K562 (cell line): ENCODE data around the gene SLC23A2. TPM values are rescaled to one million over a fixed set of nuclear protein-coding genes. Genes with fewer than 3 reads are reported as not detected.

ENCODE experiments used
- ATAC-seq: fragments of 200-7000 bp; cut with Tn5 transposase; 3 replicates; pipeline ENCODE4 v1.9.1; 2020; ENCODE audit warnings: moderate library complexity
- BruUV-seq: library from RNA; stranded (reverse); fragments of 400-500 nt; replicated peaks from 2 replicates; lab custom pipeline; 2021; lab: Mats Ljungman, UMichigan
- CTCF ChIA-PET: fragments of 300-600 bp; formaldehyde crosslinking; extraction: SDS; loops from one replicate; lab custom pipeline; 2021; ENCODE audit warnings: low intra/inter-chr PET ratio; lab: Yijun Ruan, JAX
- POLR2A ChIA-PET: fragments of 300-600, 350-650 bp; sonication (Branson Sonifier 250); formaldehyde crosslinking; extraction: SDS; loops from one replicate; lab custom pipeline; 2021; ENCODE audit warnings: antibody characterized with exemption, inconsistent platforms; lab: Yijun Ruan, JAX
- DNase-seq, 4 experiments: peaks; one replicate each; pipeline versions ENCODE4 v3.0.0 to v3.0.0-alpha.2; 2011 to 2018; ENCODE audit warnings: low spot score in 3 of 4, mixed read lengths in 3 of 4; ENCODE audit errors: extremely low read depth in 1 of 4
- FAIRE-seq: peaks from 2 replicates; lab custom pipeline; 2011; peaks lifted over from hg19 to GRCh38; lab: Jason Lieb, UNC
- H2AFZ ChIP-seq: 2 replicates; pipeline ENCODE4 v1.6.0; 2011; ENCODE audit warnings: low read depth, low read length, control low read depth, inconsistent platforms
- H3K27ac ChIP-seq: fragments of 200-600 bp; 3 replicates; pipeline ENCODE4 v1.8.0; 2011; ENCODE audit warnings: low read depth, mild to moderate bottlenecking, control low read depth, inconsistent platforms, low read length, moderate library complexity, mixed read lengths; ENCODE audit errors: extremely low read depth
- H3K27me3 ChIP-seq, 2 experiments: fragments of 300-600 bp in 1 of 2; 2 replicates in 1 of 2; 3 replicates in 1 of 2; pipeline versions ENCODE4 v1.6.0 to v1.8.0; 2011; ENCODE audit warnings: inconsistent platforms in 2 of 2, low read length in 2 of 2, mild to moderate bottlenecking in 1 of 2, mixed read lengths in 1 of 2, moderate library complexity in 1 of 2; ENCODE audit not compliant: control insufficient read depth in 2 of 2, insufficient read depth in 2 of 2
- H3K36me3 ChIP-seq: fragments of 300-600 bp; 3 replicates; pipeline ENCODE4 v1.8.0; 2011; ENCODE audit warnings: mild to moderate bottlenecking, low read length, inconsistent platforms; ENCODE audit not compliant: control insufficient read depth, insufficient read depth
- H3K4me1 ChIP-seq, 2 experiments: fragments of 200-600 bp in 1 of 2; replicated peaks in 1 of 2; 2 replicates in 1 of 2; 3 replicates in 1 of 2; pipeline versions ENCODE4 v1.5.1 to v1.8.0; 2011; ENCODE audit warnings: inconsistent platforms in 2 of 2, low read length in 2 of 2, mild to moderate bottlenecking in 1 of 2, mixed read lengths in 1 of 2, moderate library complexity in 1 of 2; ENCODE audit not compliant: control insufficient read depth in 2 of 2, insufficient read depth in 2 of 2
- H3K4me2 ChIP-seq: 2 replicates; pipeline ENCODE4 v1.6.1; 2011; ENCODE audit warnings: low read length, control low read depth, inconsistent platforms, mixed read lengths; ENCODE audit not compliant: insufficient read depth
- H3K4me3 ChIP-seq: fragments of 200-600 bp; sonication (generic), shearing (Covaris generic); 2 replicates; pipeline ENCODE4 v1.5.1; 2016; ENCODE audit warnings: control low read depth, inconsistent platforms
- H3K79me2 ChIP-seq: fragments of 200-600 bp; 3 replicates; pipeline ENCODE4 v1.8.0; 2011; ENCODE audit warnings: low read length, inconsistent platforms; ENCODE audit not compliant: control insufficient read depth, insufficient read depth
- H3K9ac ChIP-seq, 2 experiments: 2 replicates each; pipeline versions ENCODE4 v1.6.0 to v1.6.1; 2011; ENCODE audit warnings: low read depth in 2 of 2, low read length in 2 of 2, control low read depth in 1 of 2, inconsistent platforms in 1 of 2, mild to moderate bottlenecking in 1 of 2, mixed read lengths in 1 of 2; ENCODE audit not compliant: insufficient read depth in 1 of 2
- H3K9me1 ChIP-seq: one replicate; pipeline ENCODE4 v1.6.0; 2011; ENCODE audit warnings: inconsistent platforms, mild to moderate bottlenecking, low read length, moderate library complexity; ENCODE audit not compliant: control insufficient read depth, insufficient read depth
- H3K9me3 ChIP-seq: replicated peaks from 2 replicates; pipeline ENCODE4 v1.5.1; 2011; ENCODE audit warnings: low read depth, low read length, inconsistent platforms; ENCODE audit not compliant: control insufficient read depth, insufficient read depth
- H4K20me1 ChIP-seq: replicated peaks from 2 replicates; pipeline ENCODE4 v1.6.1; 2011; ENCODE audit warnings: low read length, inconsistent platforms, mixed read lengths; ENCODE audit not compliant: control insufficient read depth, insufficient read depth
- ARNT ChIP-seq, 2 experiments: fragments of 450-650 bp; IDR thresholded peaks; 2 replicates each; pipeline ENCODE4 v1.6.1; 2016; ENCODE audit warnings: mild to moderate bottlenecking in 1 of 2
- CBX5 ChIP-seq: IDR thresholded peaks from 2 replicates; pipeline ENCODE4 v1.6.1; 2014; ENCODE audit warnings: low read depth, borderline replicate concordance
- CEBPZ ChIP-seq: fragments of 150-350 bp; IDR thresholded peaks from 2 replicates; pipeline ENCODE4 v1.6.1; 2014; ENCODE audit warnings: low read depth, mild to moderate bottlenecking, low read length, borderline replicate concordance
- JUN ChIP-seq, 2 experiments: sonication (generic) in 1 of 2; formaldehyde crosslinking in 1 of 2; IDR thresholded peaks; 2 replicates each; pipeline versions ENCODE4 v1.6.1 to v1.8.0; 2012 to 2022; ENCODE audit warnings: borderline replicate concordance in 2 of 2, mild to moderate bottlenecking in 2 of 2, improper control_type of control experiment in 1 of 2, low read depth in 1 of 2, low read length in 1 of 2, missing genetic modification reagents in 1 of 2
- KAT7 ChIP-seq: sonication (generic); formaldehyde crosslinking; IDR thresholded peaks from 2 replicates; pipeline ENCODE4 v1.8.0; 2022; ENCODE audit warnings: missing genetic modification reagents, mild to moderate bottlenecking, borderline replicate concordance
- MEF2D ChIP-seq: conservative IDR thresholded peaks from 2 replicates; pipeline ENCODE4 v1.6.1; 2016; ENCODE audit warnings: low read depth, missing genetic modification characterization, missing compliant biosample characterization
- MTF1 ChIP-seq: fragments of 250-450 bp; sonication (Bioruptor Pico); IDR thresholded peaks from 2 replicates; pipeline ENCODE4 v1.9.0; 2021; ENCODE audit warnings: moderate library complexity, mild to moderate bottlenecking, inconsistent platforms, borderline replicate concordance
- PREB ChIP-seq: sonication (generic); formaldehyde crosslinking; IDR thresholded peaks from 2 replicates; pipeline ENCODE4 v1.8.1; 2023; ENCODE audit warnings: mild to moderate bottlenecking, missing genetic modification reagents
- TSHZ1 ChIP-seq: fragments of 250-450 bp; sonication (Bioruptor Pico); IDR thresholded peaks from 2 replicates; pipeline ENCODE4 v1.4.0; 2020; ENCODE audit warnings: mild to moderate bottlenecking, moderate library complexity
- ZBTB34 ChIP-seq: fragments of 250-450 bp; sonication (Bioruptor Pico); IDR thresholded peaks from 2 replicates; pipeline ENCODE4 v1.8.0; 2021; ENCODE audit warnings: mild to moderate bottlenecking, moderate library complexity
- WGBS: fragments of 100-300 bp; shearing (Covaris generic); methylation state at CpG from one replicate; pipeline ENCODE4 v1.1.6; 2016; ENCODE audit warnings: low coverage, mixed read lengths; ENCODE audit not compliant: insufficient coverage; ENCODE audit errors: missing lambda C conversion rate; 5-methylcytosine and 5-hydroxymethylcytosine counted together
- in situ Hi-C: fragments of 300-500 bp; cut with MboI; formaldehyde crosslinking; loops from 4 replicates; pipeline ENCODE4 v1.15.0; 2018; ENCODE audit warnings: inconsistent platforms, mixed read lengths
- intact Hi-C: fragments of 100-400 bp; cut with micrococcal nuclease; formaldehyde crosslinking; loops from 2 replicates; pipeline ENCODE4 v1.14.2; 2022
- polyA plus RNA-seq, 8 experiments: library from polyadenylated mRNA; depleted of rRNA in 4 of 8; stranded (reverse) in 5 of 8; unstranded in 3 of 8; fragments of >200 nt; fragmentation: Nextera tagmentation in 2 of 8; fragmentation: Illumina TruSeq in 1 of 8; extraction: Ambion mirVana in 2 of 8; extraction: Trizol in 1 of 8; gene quantifications; 2 replicates each; pipeline versions ENCODE4 v1.2.1 to v1.2.3, GENCODE V29; 2011 to 2014; ENCODE audit warnings: inconsistent platforms in 1 of 8, missing spikeins in 1 of 8
- total RNA-seq, 7 experiments: library from RNA; depleted of rRNA in 6 of 7; stranded (reverse); fragments of >200 nt in 6 of 7; fragmentation: Illumina TruSeq in 2 of 7; extraction: Trizol in 2 of 7; gene quantifications; 2 replicates each; pipeline versions ENCODE4 v1.2.1 to v1.2.3, GENCODE V29; 2011 to 2021; ENCODE audit warnings: low replicate concordance in 1 of 7

The SLC23A2 gene
- total and polyA plus RNA-seq, 9 of the 15 experiments (the other 6 are each of a cell fraction or from before 2014, with no cell fraction given) = 0.39 to 6.7 (median 3.2) TPM

DNA sequence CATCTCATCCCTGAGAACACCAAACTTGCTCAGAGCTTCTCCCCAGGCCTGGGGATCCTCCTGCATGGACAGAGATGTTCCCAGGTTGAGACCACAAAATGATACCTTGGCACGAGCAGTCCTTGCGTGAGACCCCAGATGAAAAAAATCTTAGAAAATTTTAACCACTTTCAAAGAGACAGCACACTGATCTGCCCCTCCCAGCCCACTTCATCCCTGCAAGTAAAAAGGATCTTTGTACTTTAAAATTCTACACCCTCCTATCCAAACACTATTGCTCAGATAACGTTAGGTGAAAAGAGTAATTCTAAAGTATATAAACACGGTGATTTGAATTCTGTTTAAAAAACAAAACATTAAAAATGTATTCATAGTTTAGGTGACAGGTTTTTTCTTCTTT is 98.5 kb downstream of the SLC23A2 start:
- DNase-seq (no peak), FAIRE-seq (no peak), ATAC-seq (no peak)
- H3K9me3 ChIP-seq = no peaks in the 10 kb centered on the region
- no peaks in the 10 kb centered on the region for H3K9me1 ChIP-seq
- H3K4me3 ChIP-seq = no peak overlapping the region
- no peaks in the 10 kb centered on the region; a peak in 1 of 5 replicates for H3K4me1 ChIP-seq
- CTCF ChIA-PET = no interaction called here
- no peak overlapping the region for H3K9ac ChIP-seq
- 57% methylated on average over 4 of the region's 4 CpGs for WGBS
- no TSS peak for BruUV-seq
- no peaks in the 10 kb centered on the region for H3K36me3 ChIP-seq
- H2AFZ ChIP-seq = no peak overlapping the region
- no peaks in the 10 kb centered on the region for H3K27me3 ChIP-seq
- in situ Hi-C loops = no loop called here
- POLR2A ChIA-PET = no interaction called here
- no peaks in the 10 kb centered on the region for H3K79me2 ChIP-seq
- H4K20me1 ChIP-seq = no peaks in the 10 kb centered on the region
- no peak overlapping the region for H3K27ac ChIP-seq
- intact Hi-C loops = no loop called here
- no peak overlapping the region for H3K4me2 ChIP-seq
- no peak for TF ChIP-seq TSHZ1 (CRISPR knock-in tag)
- no peak for TF ChIP-seq ZBTB34 (CRISPR knock-in tag)
- no peak for TF ChIP-seq MEF2D
- no peak for TF ChIP-seq CBX5
- no peak for TF ChIP-seq CEBPZ
- TF ChIP-seq JUN (IDR thresholded peaks at IDR 0.05; ENCODE audit: borderline replicate concordance, low read depth, low read length) = no peak
- no peak for TF ChIP-seq JUN (CRISPR knock-in tag; IDR thresholded peaks at IDR 0.05; ENCODE audit: borderline replicate concordance)
- TF ChIP-seq MTF1 (CRISPR knock-in tag) = no peak
- no peak for TF ChIP-seq PREB (CRISPR knock-in tag)
- TF ChIP-seq KAT7 = no peak
- TF ChIP-seq ARNT (IDR thresholded peaks at IDR 0.05) = no peak
